Smooth muscle cell of the coronary artery (primary cell): ENCODE results near the gene SLC33A1. TPM values are rescaled to one million over a fixed set of nuclear protein-coding genes. Genes with fewer than 3 reads are reported as not detected.

Source experiments
- total RNA-seq: library from RNA; depleted of rRNA; stranded (reverse); fragments of >200 nt; gene quantifications from 2 replicates; pipeline ENCODE4 v1.2.3, GENCODE V29; 2014; ENCODE audit warnings: low replicate concordance

SLC33A1 gene
- 24.9 and 25.3 TPM in 2 replicates for total RNA-seq

GRCh38 chr3:155854141-155854940, at the start of gene SLC33A1:
Gene SLC33A1, minus strand, starts transcription at chr3:155854427. Its CDS starts 430 bp downstream, at chr3:155853997.

GRCh38 chr3:155870133-155870944, 16.1 kb upstream of the SLC33A1 start, which contains the start of gene GMPS:
Gene GMPS, plus strand, starts transcription at chr3:155870650. Its CDS starts 221 bp downstream, at chr3:155870871.

GRCh38 chr3:155805802-155806618, 48.2 kb downstream of the SLC33A1 start, which contains the start of gene C3orf33:
Gene C3orf33, minus strand, starts transcription at chr3:155806278. Its CDS starts 26 bp downstream, at chr3:155806252.

Other genes with a start within 250 kb of the SLC33A1 start
- gene PLCH1, start 109.4 kb downstream of the SLC33A1 start, total RNA-seq = under 0.01 TPM in 1 of 2 replicates, not detected in the other
- gene C3orf33, start 48.1 kb downstream of the SLC33A1 start, total RNA-seq = 0.23 and 1.7 TPM in 2 replicates
- 16.9 and 27.8 TPM in 2 replicates for gene GMPS, start 16.2 kb upstream of the SLC33A1 start, total RNA-seq